ENCODE data around the gene TUBB.
"Not testable (repeated sequence)": the region's sequence is repeated elsewhere in the genome, so short reads cannot be mapped to it uniquely, and the experiment has no call there.

The TUBB gene

DNA sequence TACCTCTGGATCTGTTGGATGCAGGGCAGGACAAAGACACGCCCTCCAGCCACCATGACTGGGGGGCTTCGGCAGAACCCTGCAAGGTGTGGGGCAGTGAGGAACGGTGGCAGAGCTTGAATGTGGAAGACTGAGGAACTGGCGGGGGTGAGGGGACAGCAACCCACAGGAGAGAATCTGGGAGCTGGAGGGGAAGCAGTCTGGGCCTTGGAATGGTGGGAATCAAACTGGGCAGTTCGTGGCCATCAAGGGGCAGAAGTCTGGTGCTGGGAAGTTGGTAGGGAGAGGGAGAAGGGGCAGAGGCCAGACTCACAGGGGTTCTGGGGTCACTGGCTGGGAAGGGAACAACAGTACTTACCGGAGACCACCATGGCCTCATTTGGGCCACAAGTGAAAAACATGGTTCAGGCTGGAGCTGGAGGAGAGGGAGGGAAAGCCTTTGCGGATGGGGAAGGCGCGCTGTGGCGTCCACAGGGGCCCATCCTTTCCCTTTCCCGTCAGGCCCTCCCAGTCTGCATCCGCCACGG, 21.7 kb downstream of the TUBB start:
- DNase-seq = no peak

GRCh38 chr6:30742316-30743098, 22.4 kb downstream of the TUBB start, which contains the start of gene FLOT1:
Gene FLOT1 (minus strand): TSS chr6:30742687. CDS start chr6:30742189, 498 bp downstream.
- DNase-seq = peak; percentile 86

- DNase-seq = no peak
Observed at GRCh38 chr6:30743099-30744053, 23.2 kb downstream of the TUBB start.

DNA sequence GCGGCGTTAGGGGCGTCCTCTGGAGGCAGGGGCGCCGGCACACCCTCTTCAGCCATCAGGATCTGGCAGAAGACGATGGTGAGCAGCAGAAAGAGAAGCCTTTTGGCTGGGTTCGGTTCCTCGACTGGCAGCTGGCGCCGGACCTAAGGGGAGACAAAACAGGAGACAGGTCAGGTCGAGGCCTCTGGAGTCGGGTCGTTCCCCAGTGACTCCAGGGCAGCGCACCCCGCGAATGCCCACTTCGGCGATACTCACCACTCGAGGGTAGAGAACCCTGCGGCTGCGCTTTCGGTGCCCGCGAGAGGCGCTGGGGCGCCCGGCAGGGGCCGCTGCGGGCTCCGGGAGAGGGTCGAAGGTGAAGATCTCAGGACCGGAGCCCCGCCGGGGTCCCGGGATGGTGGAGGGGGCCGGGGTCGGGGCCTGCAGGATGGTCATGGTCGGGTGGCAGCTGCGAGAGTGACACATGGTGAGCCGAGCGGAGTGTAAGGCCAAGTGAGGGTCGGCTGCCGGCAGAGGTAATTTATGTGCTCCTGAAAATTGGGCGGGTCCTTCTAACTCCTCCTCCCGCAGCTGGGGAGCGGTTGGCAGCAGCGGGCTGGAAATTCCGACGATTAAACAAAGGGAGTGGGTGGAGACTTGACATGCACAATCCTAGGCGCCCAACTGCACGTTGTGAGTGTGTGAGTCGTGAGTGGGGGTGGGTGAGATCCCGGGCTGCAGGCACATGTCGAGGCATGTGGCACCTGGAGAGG, 24.1 kb downstream of the TUBB start, which contains the start of gene IER3:
Gene IER3, minus strand, starts transcription at position 494 of the 752 bp plus-strand sequence. Its CDS starts 29 bp downstream, at position 465.
- DNase-seq = peak; percentile 40

DNA sequence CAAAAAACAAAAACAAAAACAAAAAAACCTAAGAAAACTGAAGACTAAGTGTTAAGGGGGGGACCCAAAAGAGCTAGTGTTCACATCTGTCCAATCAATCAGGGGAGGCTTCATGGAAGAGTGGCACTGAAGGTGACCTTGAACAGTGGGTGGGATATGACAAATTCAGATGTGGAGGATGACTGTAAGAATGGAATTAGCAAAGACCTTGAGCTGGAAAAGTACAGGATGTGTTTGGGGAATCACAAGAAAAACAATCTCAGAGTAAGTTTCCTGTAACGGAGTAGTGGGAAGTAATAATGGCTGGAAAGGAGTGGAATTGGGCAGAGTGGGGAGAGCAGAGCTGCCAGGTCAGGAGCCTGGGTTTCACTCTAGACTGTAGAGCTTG, 27.1 kb downstream of the TUBB start:
- DNase-seq = no peak

DNA sequence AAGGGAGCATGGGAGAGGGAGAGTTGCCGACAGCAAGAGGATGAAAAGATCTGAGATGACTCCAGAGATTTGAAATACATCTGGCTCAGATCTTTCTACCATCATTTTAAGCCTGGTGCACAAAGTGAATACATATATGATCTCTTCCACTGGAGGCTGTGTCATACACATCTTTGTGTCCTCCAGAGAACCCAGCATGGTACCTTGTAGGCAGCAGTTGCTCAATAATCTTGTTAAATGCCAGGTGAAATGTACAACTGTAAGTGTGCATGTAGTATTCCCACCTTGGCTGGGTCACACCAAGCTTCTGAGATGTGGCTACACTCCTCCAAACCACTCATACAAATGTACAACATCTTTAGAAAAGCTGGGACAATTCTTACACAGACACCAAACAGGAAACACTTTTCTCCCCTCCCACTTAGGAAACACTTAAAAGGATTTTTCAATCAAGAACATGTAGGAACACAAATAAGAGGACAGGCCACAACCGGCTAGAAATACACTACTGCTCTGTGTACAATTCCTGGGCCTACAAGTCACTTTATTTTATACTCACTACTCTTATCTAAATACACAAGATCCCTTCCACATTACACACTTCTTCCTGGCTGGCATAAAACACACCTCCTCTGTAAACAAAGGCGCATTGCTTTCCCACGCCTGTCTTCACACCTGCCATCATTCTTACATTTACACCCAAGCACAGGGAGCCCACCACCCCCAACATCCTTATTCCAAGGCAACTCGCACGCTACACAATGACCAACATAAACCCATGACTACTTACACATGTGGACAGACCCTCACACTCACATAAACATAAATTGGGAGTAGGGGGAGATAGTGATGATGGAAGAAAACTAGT, 28.0 kb downstream of the TUBB start:
- DNase-seq = no peak

GRCh38 chr6:30748851-30749540, 28.8 kb downstream of the TUBB start:
- DNase-seq = no peak

DNA sequence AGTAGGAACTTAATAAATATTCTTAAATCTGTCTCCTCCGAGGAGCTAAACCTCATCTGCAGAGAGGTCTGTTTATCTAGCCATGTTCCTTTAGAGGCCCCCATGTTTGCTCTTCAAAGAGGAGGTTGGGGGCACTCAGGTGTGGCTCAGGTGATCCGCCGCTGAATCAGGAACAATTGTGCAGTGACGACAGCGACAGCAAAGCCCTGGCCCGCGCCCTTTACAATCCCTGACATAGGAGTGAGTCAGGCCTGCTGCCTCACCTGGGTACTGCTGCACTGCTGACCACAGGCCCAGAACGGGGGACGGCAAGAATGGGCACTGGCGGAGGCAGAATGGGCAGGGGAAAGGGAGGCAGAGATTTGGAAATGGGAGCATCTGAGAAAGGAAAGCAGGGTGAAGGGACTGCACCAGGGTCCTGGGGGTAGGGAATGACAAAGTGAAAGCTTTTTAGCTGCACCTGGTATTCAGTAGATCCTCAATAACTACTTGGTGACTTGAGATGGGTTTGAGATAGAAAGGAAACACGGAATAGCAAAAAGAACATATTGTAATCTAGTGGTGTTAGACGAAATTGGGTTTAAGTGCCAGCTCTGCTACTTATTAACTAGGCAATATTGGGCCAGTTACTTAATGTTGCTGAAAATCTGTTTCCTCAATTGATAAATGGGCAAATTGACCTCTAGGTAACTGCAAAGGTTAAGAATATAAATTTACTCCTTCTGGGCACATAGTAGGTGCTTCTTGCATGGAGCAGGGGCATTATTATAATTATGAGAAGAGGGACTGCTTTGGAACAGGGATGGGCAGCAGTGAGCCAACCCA, 29.6 kb downstream of the TUBB start:
- DNase-seq = no peak

DNA sequence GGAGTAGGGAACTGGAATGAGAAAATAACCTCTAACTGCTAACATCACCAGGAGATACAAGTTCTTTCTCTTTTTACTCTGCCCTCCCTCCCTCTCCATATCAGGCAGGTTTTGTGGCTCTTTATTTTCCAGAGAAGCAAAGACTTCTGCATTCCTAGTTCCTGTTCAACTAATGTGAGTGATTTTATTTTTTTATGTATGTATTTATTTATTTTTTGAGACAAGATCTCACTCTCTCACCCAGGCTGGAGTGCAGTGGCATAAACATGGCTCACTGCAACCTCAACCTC, 30.2 kb downstream of the TUBB start:
- DNase-seq = no peak

GRCh38 chr6:30752157-30752927, 32.2 kb downstream of the TUBB start:
- DNase-seq = no peak

- DNase-seq = no peak
Observed at GRCh38 chr6:30754631-30755030, 34.5 kb downstream of the TUBB start.

DNA sequence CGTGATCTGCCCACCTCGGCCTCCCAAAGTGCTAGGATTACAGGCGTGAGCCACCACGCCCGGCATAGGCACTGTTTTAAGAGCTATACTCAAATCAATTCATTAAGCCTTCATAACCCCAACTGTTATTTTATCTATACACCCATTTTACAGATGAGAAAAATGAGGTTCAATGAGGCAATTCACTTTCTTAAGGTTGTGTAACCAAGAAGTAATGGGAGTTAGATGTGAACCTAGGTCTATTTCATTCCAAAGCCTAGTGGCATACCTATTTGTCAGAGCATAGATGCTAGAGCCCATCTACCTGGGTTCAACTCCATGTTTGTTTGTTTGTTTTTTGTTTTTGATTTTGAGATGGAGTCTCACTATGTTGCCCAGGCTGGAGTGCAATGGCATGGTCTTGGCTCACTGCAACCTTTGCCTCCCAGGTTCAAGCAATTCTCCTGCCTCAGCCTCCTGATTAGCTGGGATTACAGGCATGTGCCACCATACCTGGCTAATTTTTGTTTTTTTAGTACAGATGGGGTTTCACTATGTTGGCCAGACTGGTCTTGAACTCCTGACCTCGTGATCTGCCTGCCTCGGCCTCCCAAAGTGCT, 36.4 kb downstream of the TUBB start:
- DNase-seq = not testable (repeated sequence)

- DNase-seq = no peak
Observed at GRCh38 chr6:30757261-30757904, 37.2 kb downstream of the TUBB start.

- DNase-seq = no peak
Observed at GRCh38 chr6:30759575-30760239, 39.6 kb downstream of the TUBB start.

DNA sequence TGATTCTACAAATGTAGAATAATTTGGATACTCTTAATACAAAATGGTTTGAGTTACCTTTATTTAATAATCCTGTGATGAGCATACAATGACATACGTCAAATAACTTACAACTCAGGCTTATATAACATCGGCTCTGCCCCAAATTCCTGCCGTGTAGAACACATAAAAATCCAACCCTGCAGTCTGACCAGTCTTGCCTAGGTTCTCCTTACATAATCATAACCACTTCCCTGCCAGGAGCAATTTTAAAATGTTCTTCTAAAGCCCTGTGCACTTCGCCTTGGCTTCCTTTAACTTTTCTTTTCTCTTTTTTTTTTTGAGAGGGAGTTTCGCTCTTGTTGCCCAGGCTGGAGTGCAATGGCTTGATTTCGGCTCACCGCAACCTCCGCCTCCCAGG, 40.4 kb downstream of the TUBB start:
- no peak for DNase-seq

DNA sequence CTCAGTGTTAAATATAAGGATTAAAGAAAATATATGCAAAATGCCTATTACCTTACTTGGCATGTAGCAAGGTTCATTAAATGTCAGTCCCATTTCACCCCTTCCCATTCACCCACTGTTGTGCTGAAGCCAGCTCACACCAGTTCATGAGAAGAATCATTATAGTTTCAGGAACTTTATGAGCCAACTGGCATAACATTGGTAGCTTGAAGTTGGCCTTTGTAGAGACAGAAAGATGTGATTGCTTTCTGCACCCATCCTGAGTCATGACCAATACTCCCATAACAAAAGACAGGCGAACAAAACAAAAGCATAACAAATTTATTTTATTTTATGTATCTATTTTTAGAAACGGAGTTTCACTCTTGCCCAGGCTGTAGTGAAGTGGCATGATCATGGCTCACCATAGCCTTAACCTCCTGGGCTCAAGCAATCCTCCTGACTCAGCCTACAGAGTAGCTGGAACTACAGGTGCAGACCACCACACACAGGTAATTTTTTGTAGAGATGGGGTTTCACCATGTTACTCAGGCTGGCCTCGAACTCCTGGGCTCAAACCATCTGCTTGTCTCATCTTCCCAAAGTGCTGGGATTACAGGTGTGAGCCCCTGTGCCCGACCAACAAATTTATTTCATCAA, 41.8 kb downstream of the TUBB start:
- no peak for DNase-seq

GRCh38 chr6:30763155-30763617, 43.0 kb downstream of the TUBB start:
- no peak for DNase-seq

All from GDM1 (cell line).